ENCODE data around the gene PLPP3. TPM values are rescaled to one million over a fixed set of nuclear protein-coding genes. Genes with fewer than 3 reads are reported as not detected.

PLPP3 gene
- total and polyA plus RNA-seq, 2 of the 8 experiments (the other 6 are each of a cell fraction or from before 2014, with no cell fraction given) = 33.2 to 42.0 TPM

DNA sequence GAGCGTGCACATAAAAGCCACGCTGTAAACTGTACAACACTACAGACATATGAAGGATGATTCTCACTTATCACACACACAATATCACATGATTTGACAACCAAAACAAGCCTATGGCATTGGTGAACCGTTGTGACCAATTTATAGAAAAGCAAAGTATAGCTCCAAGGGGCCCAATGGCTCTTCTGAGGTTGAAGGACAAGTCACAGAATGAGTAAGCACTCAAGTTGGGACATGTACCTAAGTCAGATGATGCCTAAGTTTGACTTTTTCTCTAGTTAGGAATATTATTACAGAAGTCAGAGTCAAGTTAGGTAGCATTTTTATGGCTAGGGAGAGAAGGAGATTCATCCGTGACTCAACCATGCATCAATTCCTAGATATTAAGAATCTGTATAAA, 45.7 kb downstream of the PLPP3 start:
- H4K8ac ChIP-seq (ENCODE audit: extremely low read depth, insufficient read depth, low read length) = no peak overlapping the region
- WGBS, 2 experiments (ENCODE audit: extremely low coverage in 1 of 2, insufficient coverage in 1 of 2, insufficient read length in 1 of 2, insufficient replicate concordance in 2 of 2, low coverage in 1 of 2, low lambda C conversion rate in 2 of 2, missing lambda C conversion rate in 1 of 2) = 95% methylated on average over 4 of the region's 4 CpGs; no CpG with 5 or more reads in 1 of the 2 experiments
- H2BK5ac ChIP-seq (ENCODE audit: low read depth, low read length) = peak overlapping the region; percentile 96; the same call in 1 of the 2 replicates
- peak overlapping the region; percentile 81 for H3K4ac ChIP-seq (replicated peaks; ENCODE audit: insufficient read length, low read depth, low read length)
- ChIA-PET CTCF (ENCODE audit: partially characterized antibody) (interaction anchor here (3.1 kb wide), 1 partner anchor 44 kb away, joined by 13 read pairs; the partner anchor contains the start of gene PLPP3), POLR2A (ENCODE audit: partially characterized antibody) (interaction anchor here (1.1 to 1.8 kb wide), 3 partner anchors 14 to 80 kb away, joined by 3 to 6 read pairs (median 5); no protein-coding TSS in a partner anchor)
- no peak overlapping the region for H3K4me3 ChIP-seq (ENCODE audit: extremely low read depth in 1 of 4, insufficient read depth in 2 of 4, low read depth in 3 of 4, low read length in 4 of 4)
- no peak overlapping the region for H3K23ac ChIP-seq (ENCODE audit: insufficient read length)
- H2BK20ac ChIP-seq (ENCODE audit: low read length) = no peak overlapping the region; the same call in 1 of the 2 replicates
- H3K79me2 ChIP-seq (ENCODE audit: control insufficient read depth in 1 of 2, insufficient read depth in 2 of 2, low read length in 2 of 2) = peaks cover 29 to 79% of the 10 kb centered on the region in 2 experiments
- no peak overlapping the region for H3K4me2 ChIP-seq (ENCODE audit: insufficient read depth in 1 of 2, low read depth in 2 of 2, low read length in 2 of 2)
- H3K23me2 ChIP-seq (ENCODE audit: low read depth, low read length) = no peaks in the 10 kb centered on the region; the same call in 1 of the 2 replicates
- no peak for DNase-seq (ENCODE audit: low read depth in 1 of 2, low spot score in 2 of 2)
- H3K9ac ChIP-seq (replicated peaks in 1 of 4; ENCODE audit: extremely low read depth in 1 of 4, low read depth in 3 of 4, low read length in 3 of 4) = no peak overlapping the region
- H4K5ac ChIP-seq (ENCODE audit: insufficient read length, low read depth, low read length) = no peak overlapping the region
- H2BK12ac ChIP-seq (ENCODE audit: low read depth, low read length) = no peak overlapping the region
- no peak overlapping the region for H2AFZ ChIP-seq (ENCODE audit: low read length)
- no peak overlapping the region for H2BK15ac ChIP-seq (ENCODE audit: low read length)
- no peaks in the 10 kb centered on the region for H3K27me3 ChIP-seq (replicated peaks in 1 of 4; ENCODE audit: control insufficient read depth in 3 of 4, extremely low read depth in 1 of 4, insufficient read depth in 3 of 4, low read length in 3 of 4)
- H3K18ac ChIP-seq (ENCODE audit: extremely low read depth, low read length) = 0 out of 2 replicates have a peak overlapping the region, but pooled peaks have one; percentile 33
- H3K56ac ChIP-seq (replicated peaks; ENCODE audit: insufficient read length, low read depth, low read length) = no peak overlapping the region
- H2AK5ac ChIP-seq (ENCODE audit: low read depth, low read length) = peak overlapping the region; percentile 87; the same call in 1 of the 2 replicates
- H3K14ac ChIP-seq (ENCODE audit: insufficient read length) = no peak overlapping the region
- peaks cover 12 to 60% (median 53%) of the 10 kb centered on the region in 4 experiments for H3K4me1 ChIP-seq (replicated peaks in 1 of 4; ENCODE audit: control insufficient read depth in 3 of 4, insufficient read depth in 4 of 4, low read length in 3 of 4)
- H3K9me3 ChIP-seq (ENCODE audit: insufficient read depth in 2 of 2, low read depth in 1 of 2, low read length in 1 of 2) = no peaks in the 10 kb centered on the region
- H3K36me3 ChIP-seq (ENCODE audit: control insufficient read depth in 2 of 4, insufficient read depth in 4 of 4, low read length in 3 of 4) = peaks cover 0 to 60% (median 16%) of the 10 kb centered on the region in 4 experiments; a peak in 7 of 8 replicates
- H4K20me1 ChIP-seq (replicated peaks in 1 of 2; ENCODE audit: control insufficient read depth in 1 of 2, insufficient read depth in 2 of 2, low read length in 2 of 2) = no peaks in the 10 kb centered on the region
- H4K91ac ChIP-seq (replicated peaks; ENCODE audit: insufficient read length, low read length) = peak overlapping the region; percentile 94
- H3K27ac ChIP-seq (ENCODE audit: low read depth, low read length) = 0 out of 2 replicates have a peak overlapping the region, but pooled peaks have one; percentile 6
- peaks cover 31% of the 10 kb centered on the region for H3K79me1 ChIP-seq (ENCODE audit: low read depth, low read length)
- FAIRE-seq = no peak
- H2BK120ac ChIP-seq (replicated peaks; ENCODE audit: low read depth, low read length) = peak overlapping the region; percentile 30
- TF ChIP-seq, protein P1, sequence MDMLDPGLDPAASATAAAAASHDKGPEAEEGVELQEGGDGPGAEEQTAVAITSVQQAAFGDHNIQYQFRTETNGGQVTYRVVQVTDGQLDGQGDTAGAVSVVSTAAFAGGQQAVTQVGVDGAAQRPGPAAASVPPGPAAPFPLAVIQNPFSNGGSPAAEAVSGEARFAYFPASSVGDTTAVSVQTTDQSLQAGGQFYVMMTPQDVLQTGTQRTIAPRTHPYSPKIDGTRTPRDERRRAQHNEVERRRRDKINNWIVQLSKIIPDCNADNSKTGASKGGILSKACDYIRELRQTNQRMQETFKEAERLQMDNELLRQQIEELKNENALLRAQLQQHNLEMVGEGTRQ (IDR thresholded peaks at IDR 0.05; ENCODE audit: low read length) = no peak
- no peak for TF ChIP-seq TEAD4 (IDR thresholded peaks at IDR 0.05; ENCODE audit: low read depth, low read length)
- TF ChIP-seq TBP (IDR thresholded peaks at IDR 0.05; ENCODE audit: low read depth, low read length) = no peak
- no peak for TF ChIP-seq YY1 (IDR thresholded peaks at IDR 0.05; ENCODE audit: low read depth, low read length)
- TF ChIP-seq EGR1 (IDR thresholded peaks at IDR 0.05; ENCODE audit: borderline replicate concordance, low read depth, low read length) = no peak
- no peak for TF ChIP-seq TCF12 (IDR thresholded peaks at IDR 0.05; ENCODE audit: low read depth, low read length)
- TF ChIP-seq, protein P2, sequence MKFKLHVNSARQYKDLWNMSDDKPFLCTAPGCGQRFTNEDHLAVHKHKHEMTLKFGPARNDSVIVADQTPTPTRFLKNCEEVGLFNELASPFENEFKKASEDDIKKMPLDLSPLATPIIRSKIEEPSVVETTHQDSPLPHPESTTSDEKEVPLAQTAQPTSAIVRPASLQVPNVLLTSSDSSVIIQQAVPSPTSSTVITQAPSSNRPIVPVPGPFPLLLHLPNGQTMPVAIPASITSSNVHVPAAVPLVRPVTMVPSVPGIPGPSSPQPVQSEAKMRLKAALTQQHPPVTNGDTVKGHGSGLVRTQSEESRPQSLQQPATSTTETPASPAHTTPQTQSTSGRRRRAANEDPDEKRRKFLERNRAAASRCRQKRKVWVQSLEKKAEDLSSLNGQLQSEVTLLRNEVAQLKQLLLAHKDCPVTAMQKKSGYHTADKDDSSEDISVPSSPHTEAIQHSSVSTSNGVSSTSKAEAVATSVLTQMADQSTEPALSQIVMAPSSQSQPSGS (IDR thresholded peaks at IDR 0.05; ENCODE audit: low read length) = no peak
- TF ChIP-seq RNF2 (IDR thresholded peaks at IDR 0.05; ENCODE audit: borderline replicate concordance, low read depth, low read length, missing control alignments, poor library complexity, severe bottlenecking) = no peak
- no peak for TF ChIP-seq RAD21 (IDR thresholded peaks at IDR 0.05 in 1 of 2, conservative IDR thresholded peaks at IDR 0.05 in 1 of 2; ENCODE audit: low read depth in 2 of 2, low read length in 2 of 2)
- TF ChIP-seq TAF7 (optimal IDR thresholded peaks at IDR 0.05; ENCODE audit: borderline replicate concordance, low read depth, low read length) = no peak

Data from H1 (cell line).